K562 (cell line): ENCODE measurements around the gene SPAG9. TPM values are rescaled to one million over a fixed set of nuclear protein-coding genes. Genes with fewer than 3 reads are reported as not detected.

ENCODE experiments used
- CCAR2 ChIP-seq: fragments of 200-400 bp; formaldehyde crosslinking; IDR thresholded peaks from 2 replicates; pipeline ENCODE4 v1.6.1; 2017; ENCODE audit warnings: mild to moderate bottlenecking, low read depth, low read length
- CCNT2 ChIP-seq: IDR thresholded peaks from 2 replicates; pipeline ENCODE4 v1.6.1; 2011; ENCODE audit warnings: borderline replicate concordance, low read depth, mild to moderate bottlenecking, moderate library complexity, mixed read lengths, low read length; ENCODE audit not compliant: insufficient read length; ENCODE audit errors: extremely low read depth
- FIP1L1 ChIP-seq: fragments of 200-400 bp; formaldehyde crosslinking; IDR thresholded peaks from 2 replicates; pipeline ENCODE4 v1.6.1; 2018; ENCODE audit warnings: mild to moderate bottlenecking, low read depth, low read length; ENCODE audit not compliant: poor library complexity, severe bottlenecking
- KDM2B ChIP-seq: fragments of 250-450 bp; sonication (Bioruptor Pico); IDR thresholded peaks from 2 replicates; pipeline ENCODE4 v1.8.0; 2021; ENCODE audit warnings: mild to moderate bottlenecking, moderate library complexity
- KLF16 ChIP-seq: IDR thresholded peaks from 2 replicates; pipeline ENCODE4 v1.6.1; 2016; ENCODE audit warnings: antibody characterized with exemption
- MTA3 ChIP-seq: fragments of 450-650 bp; formaldehyde crosslinking; IDR thresholded peaks from 2 replicates; pipeline ENCODE4 v1.6.1; 2017; ENCODE audit warnings: mild to moderate bottlenecking, borderline replicate concordance
- MYC ChIP-seq, 2 experiments: fragments of 250-450 bp in 1 of 2; sonication (Bioruptor Pico) in 1 of 2; IDR thresholded peaks; 2 replicates each; pipeline versions ENCODE4 v1.5.1 to v1.6.1; 2012 to 2021; ENCODE audit warnings: low read depth in 2 of 2, borderline replicate concordance in 1 of 2, improper control_type of control experiment in 1 of 2, low read length in 1 of 2, mild to moderate bottlenecking in 1 of 2, moderate library complexity in 1 of 2
- NCOR1 ChIP-seq: fragments of 450-650 bp; IDR thresholded peaks from 2 replicates; pipeline ENCODE4 v1.6.1; 2016; ENCODE audit warnings: mild to moderate bottlenecking, moderate library complexity
- NFIX ChIP-seq: fragments of 250-450 bp; sonication (Bioruptor Pico); IDR thresholded peaks from 2 replicates; pipeline ENCODE4 v1.4.0; 2020; ENCODE audit warnings: low read depth, mild to moderate bottlenecking, moderate library complexity
- NONO ChIP-seq, 2 experiments: fragments of 200-400 bp in 1 of 2; fragments of 450-650 bp in 1 of 2; formaldehyde crosslinking in 1 of 2; IDR thresholded peaks; 2 replicates each; pipeline ENCODE4 v1.6.1; 2017; ENCODE audit warnings: low read depth in 2 of 2, mild to moderate bottlenecking in 2 of 2, moderate library complexity in 2 of 2, low read length in 1 of 2
- NRF1 ChIP-seq, 2 experiments: fragments of 450-650 bp; IDR thresholded peaks in 1 of 2; conservative IDR thresholded peaks in 1 of 2; 2 replicates each; pipeline ENCODE4 v1.6.1; 2014; ENCODE audit warnings: mild to moderate bottlenecking in 2 of 2
- SFPQ ChIP-seq: fragments of 200-400 bp; formaldehyde crosslinking; IDR thresholded peaks from 2 replicates; pipeline ENCODE4 v1.6.1; 2017; ENCODE audit warnings: mild to moderate bottlenecking, low read depth, low read length, moderate library complexity
- SMARCA4 ChIP-seq: fragments of 450-650 bp; IDR thresholded peaks from 2 replicates; pipeline ENCODE4 v1.6.1; 2016
- SUPT5H ChIP-seq: fragments of 450-650 bp; IDR thresholded peaks from 2 replicates; pipeline ENCODE4 v1.6.1; 2016
- TAF1 ChIP-seq: IDR thresholded peaks from 2 replicates; pipeline ENCODE4 v1.6.1; 2011; ENCODE audit warnings: mild to moderate bottlenecking, low read length, moderate library complexity; ENCODE audit not compliant: insufficient read depth, control insufficient read depth, severe bottlenecking; ENCODE audit errors: extremely low read depth
- TAL1 ChIP-seq: fragments of 450-650 bp; IDR thresholded peaks from 2 replicates; pipeline ENCODE4 v1.6.1; 2016; ENCODE audit warnings: mild to moderate bottlenecking
- THRA ChIP-seq: fragments of 450-650 bp; IDR thresholded peaks from 2 replicates; pipeline ENCODE4 v1.6.1; 2017; ENCODE audit warnings: mild to moderate bottlenecking, moderate library complexity
- ZBTB12 ChIP-seq: fragments of 250-450 bp; sonication (Bioruptor Pico); IDR thresholded peaks from 2 replicates; pipeline ENCODE4 v1.4.0; 2020
- ZNF212 ChIP-seq: fragments of 450-650 bp; formaldehyde crosslinking; IDR thresholded peaks from 2 replicates; pipeline ENCODE4 v1.4.0; 2020; ENCODE audit warnings: mild to moderate bottlenecking
- ZNF217 ChIP-seq: sonication (generic); formaldehyde crosslinking; IDR thresholded peaks from 2 replicates; pipeline ENCODE4 v1.8.0; 2022; ENCODE audit warnings: mild to moderate bottlenecking, missing genetic modification reagents
- polyA plus RNA-seq, 8 experiments: library from polyadenylated mRNA; depleted of rRNA in 4 of 8; stranded (reverse) in 5 of 8; unstranded in 3 of 8; fragments of >200 nt; fragmentation: Nextera tagmentation in 2 of 8; fragmentation: Illumina TruSeq in 1 of 8; extraction: Ambion mirVana in 2 of 8; extraction: Trizol in 1 of 8; gene quantifications; 2 replicates each; pipeline versions ENCODE4 v1.2.1 to v1.2.3, GENCODE V29; 2011 to 2014; ENCODE audit warnings: inconsistent platforms in 1 of 8, missing spikeins in 1 of 8
- total RNA-seq, 7 experiments: library from RNA; depleted of rRNA in 6 of 7; stranded (reverse); fragments of >200 nt in 6 of 7; fragmentation: Illumina TruSeq in 2 of 7; extraction: Trizol in 2 of 7; gene quantifications; 2 replicates each; pipeline versions ENCODE4 v1.2.1 to v1.2.3, GENCODE V29; 2011 to 2021; ENCODE audit warnings: low replicate concordance in 1 of 7
- TF ChIP-seq, protein P1 (sequence below): sonication (generic); formaldehyde crosslinking; IDR thresholded peaks from 2 replicates; pipeline ENCODE4 v1.8.1; 2022; ENCODE audit warnings: missing genetic modification reagents

The SPAG9 gene
- total and polyA plus RNA-seq, 9 of the 15 experiments (the other 6 are each of a cell fraction or from before 2014, with no cell fraction given) = 12.2 to 99.2 (median 58.2) TPM

DNA sequence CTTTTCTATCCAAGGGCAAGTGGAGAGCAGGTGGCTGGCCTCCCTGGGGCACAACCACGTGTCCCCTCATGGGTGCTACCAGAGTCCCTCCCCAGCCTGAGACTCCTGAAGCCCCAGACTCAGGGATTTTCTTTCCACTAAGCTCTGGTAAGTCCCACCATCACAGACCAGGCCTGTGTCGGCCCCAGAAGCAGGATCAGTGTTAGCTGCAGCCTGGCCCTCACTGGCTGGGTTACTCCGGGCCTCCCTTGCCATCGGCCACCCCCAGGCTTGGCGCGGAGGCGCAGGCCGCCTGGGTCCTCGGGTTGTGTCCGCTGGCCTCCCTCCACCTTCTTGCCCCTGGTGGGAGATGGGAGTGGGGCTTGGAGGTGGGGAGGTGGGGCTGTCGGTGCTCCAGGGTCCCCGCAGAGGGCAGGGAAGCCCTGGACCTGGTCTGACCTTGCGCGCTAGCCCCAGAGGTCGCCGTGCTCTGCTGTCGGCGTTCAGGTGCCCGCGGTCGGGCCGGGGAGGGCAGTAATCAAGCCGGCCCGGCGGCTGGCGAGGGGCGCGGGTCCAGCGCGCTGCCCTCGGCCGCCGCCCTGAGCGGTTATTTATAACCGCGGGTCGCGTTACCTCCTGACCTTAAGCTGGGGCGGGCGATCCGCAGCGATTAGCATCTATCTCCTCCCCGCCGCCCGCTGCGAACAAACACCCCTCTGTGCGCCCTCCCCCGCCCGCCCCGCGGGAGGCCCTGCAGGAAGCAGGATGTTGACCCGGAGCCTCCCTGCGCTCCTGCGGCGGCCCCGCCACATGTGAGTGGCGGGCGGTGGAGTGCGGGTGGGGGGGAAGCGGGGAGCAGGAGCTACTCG, 176.4 kb downstream of the SPAG9 start (continued):
- TF ChIP-seq THRA (no peak), ZBTB12 (no peak), NRF1 (conservative IDR thresholded peaks at IDR 0.05 in 1 of 2, IDR thresholded peaks at IDR 0.05 in 1 of 2) (peak; percentile 53 to 57), KDM2B (CRISPR knock-in tag) (peak; percentile 38; the same call in 1 of the 2 replicates), TAF1 (peak; percentile 64), NONO (IDR thresholded peaks at IDR 0.05; ENCODE audit: low read depth in 2 of 2, low read length in 1 of 2) (peak in 1 of 2 experiments; percentile 77; a peak in 3 of 4 replicates), SMARCA4 (0 out of 2 replicates have a peak, but pooled peaks have one; percentile 11), NFIX (CRISPR knock-in tag) (no peak), KLF16 (peak; percentile 56), MTA3 (peak; percentile 94), CCNT2 (peak; percentile 98), ZNF217 (no peak), FIP1L1 (peak; percentile 61), SFPQ (no peak), TAL1 (no peak), NCOR1 (peak; percentile 84), SUPT5H (peak; percentile 80), CCAR2 (no peak), MYC (IDR thresholded peaks at IDR 0.05; ENCODE audit: low read depth, low read length) (peak; percentile 80), MYC (CRISPR knock-in tag; IDR thresholded peaks at IDR 0.05; ENCODE audit: borderline replicate concordance, low read depth) (peak; percentile 74; the same call in 1 of the 2 replicates), ZNF212 (no peak)
- TF ChIP-seq, protein P1, sequence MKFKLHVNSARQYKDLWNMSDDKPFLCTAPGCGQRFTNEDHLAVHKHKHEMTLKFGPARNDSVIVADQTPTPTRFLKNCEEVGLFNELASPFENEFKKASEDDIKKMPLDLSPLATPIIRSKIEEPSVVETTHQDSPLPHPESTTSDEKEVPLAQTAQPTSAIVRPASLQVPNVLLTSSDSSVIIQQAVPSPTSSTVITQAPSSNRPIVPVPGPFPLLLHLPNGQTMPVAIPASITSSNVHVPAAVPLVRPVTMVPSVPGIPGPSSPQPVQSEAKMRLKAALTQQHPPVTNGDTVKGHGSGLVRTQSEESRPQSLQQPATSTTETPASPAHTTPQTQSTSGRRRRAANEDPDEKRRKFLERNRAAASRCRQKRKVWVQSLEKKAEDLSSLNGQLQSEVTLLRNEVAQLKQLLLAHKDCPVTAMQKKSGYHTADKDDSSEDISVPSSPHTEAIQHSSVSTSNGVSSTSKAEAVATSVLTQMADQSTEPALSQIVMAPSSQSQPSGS (CRISPR knock-in tag) = no peak
